Measurements from ENCODE around the gene FTL. TPM values are rescaled to one million over a fixed set of nuclear protein-coding genes. Genes with fewer than 3 reads are reported as not detected.
A peak's percentile ranks its signal among the peaks of the same experiment; 100 is the strongest.

The FTL gene
- total RNA-seq, 1 experiment from 2014 or later = 1,245 TPM

DNA sequence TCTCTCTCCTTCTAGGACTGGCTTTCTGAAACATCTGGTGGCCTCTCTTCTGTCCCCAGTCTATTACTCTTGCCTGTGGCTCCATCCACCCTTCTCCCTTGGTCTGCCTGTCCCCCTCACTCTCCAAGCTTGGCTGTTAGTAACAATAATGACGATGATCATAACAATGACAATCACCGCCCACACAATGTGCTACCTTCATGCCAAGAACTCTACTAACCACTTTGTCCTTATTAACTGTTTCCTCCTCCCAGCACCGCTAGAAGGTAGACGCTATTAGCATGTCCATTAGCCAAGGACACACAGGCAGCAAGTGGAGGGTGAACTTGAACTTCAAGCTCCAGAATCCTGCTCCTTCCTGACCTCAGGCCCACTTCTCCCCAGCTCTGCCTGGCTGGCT lies 25.3 kb downstream of the FTL start:
- H3K4me1 Mint-ChIP-seq = peaks cover 30 to 35% of the 10 kb centered on the region in 2 experiments
- H3K23ac ChIP-seq (ENCODE audit: insufficient read length, low read depth, low read length) = no peak overlapping the region
- no peak overlapping the region for H2AK5ac ChIP-seq (ENCODE audit: insufficient read length, low read length)
- no peak overlapping the region for H3K18ac ChIP-seq (ENCODE audit: insufficient read length, low read depth, low read length)
- no peak overlapping the region for H2BK5ac ChIP-seq (ENCODE audit: insufficient read length, low read length)
- H3K27me3 ChIP-seq (ENCODE audit: insufficient read depth, low read length) = no peaks in the 10 kb centered on the region
- H4K8ac ChIP-seq (replicated peaks; ENCODE audit: insufficient read length, low read depth, low read length) = no peak overlapping the region
- H3K14ac ChIP-seq (ENCODE audit: insufficient read depth, low read length) = no peak overlapping the region; the same call in 1 of the 2 replicates
- TF ChIP-seq, protein P1, sequence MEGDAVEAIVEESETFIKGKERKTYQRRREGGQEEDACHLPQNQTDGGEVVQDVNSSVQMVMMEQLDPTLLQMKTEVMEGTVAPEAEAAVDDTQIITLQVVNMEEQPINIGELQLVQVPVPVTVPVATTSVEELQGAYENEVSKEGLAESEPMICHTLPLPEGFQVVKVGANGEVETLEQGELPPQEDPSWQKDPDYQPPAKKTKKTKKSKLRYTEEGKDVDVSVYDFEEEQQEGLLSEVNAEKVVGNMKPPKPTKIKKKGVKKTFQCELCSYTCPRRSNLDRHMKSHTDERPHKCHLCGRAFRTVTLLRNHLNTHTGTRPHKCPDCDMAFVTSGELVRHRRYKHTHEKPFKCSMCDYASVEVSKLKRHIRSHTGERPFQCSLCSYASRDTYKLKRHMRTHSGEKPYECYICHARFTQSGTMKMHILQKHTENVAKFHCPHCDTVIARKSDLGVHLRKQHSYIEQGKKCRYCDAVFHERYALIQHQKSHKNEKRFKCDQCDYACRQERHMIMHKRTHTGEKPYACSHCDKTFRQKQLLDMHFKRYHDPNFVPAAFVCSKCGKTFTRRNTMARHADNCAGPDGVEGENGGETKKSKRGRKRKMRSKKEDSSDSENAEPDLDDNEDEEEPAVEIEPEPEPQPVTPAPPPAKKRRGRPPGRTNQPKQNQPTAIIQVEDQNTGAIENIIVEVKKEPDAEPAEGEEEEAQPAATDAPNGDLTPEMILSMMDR (conservative IDR thresholded peaks at IDR 0.05) = no peak
- no peak overlapping the region for H2BK20ac ChIP-seq (ENCODE audit: low read depth, low read length, poor library complexity, severe bottlenecking)
- H3K23me2 ChIP-seq (ENCODE audit: insufficient read length, low read depth, low read length, poor library complexity, severe bottlenecking) = peaks cover 8% of the 10 kb centered on the region
- H4K5ac ChIP-seq (ENCODE audit: insufficient read length, low read depth, low read length) = no peak overlapping the region
- H3K4me2 ChIP-seq (ENCODE audit: insufficient read depth, insufficient read length, low read length) = no peak overlapping the region
- no peak overlapping the region for H3K4ac ChIP-seq (ENCODE audit: low read depth, low read length)
- no peaks in the 10 kb centered on the region; the same call in 1 of the 2 replicates for H3K4me1 ChIP-seq (ENCODE audit: insufficient read depth, low read length)
- peak overlapping the region in 2 of 3 experiments; percentile 4 to 32; a peak in 2 of 7 replicates for H3K27ac Mint-ChIP-seq
- peak overlapping the region; percentile 16 to 24; a peak in 3 of 5 replicates for H3K4me3 Mint-ChIP-seq
- H2BK12ac ChIP-seq (ENCODE audit: insufficient read length, low read depth, low read length) = no peak overlapping the region
- no peak overlapping the region for H3K56ac ChIP-seq (ENCODE audit: insufficient read length, low read depth, low read length)
- H3K9ac ChIP-seq (ENCODE audit: extremely low read depth, insufficient read length, low read length) = no peak overlapping the region
- H3K27ac ChIP-seq (ENCODE audit: insufficient read length, low read depth, low read length) = no peak overlapping the region
- H3K27me3 Mint-ChIP-seq (ENCODE audit: low read depth) = no peaks in the 10 kb centered on the region
- H4K91ac ChIP-seq (ENCODE audit: insufficient read length, low read depth, low read length) = no peak overlapping the region
- no peak overlapping the region for H3T11ph ChIP-seq (ENCODE audit: low read length)
- H3K79me2 ChIP-seq (ENCODE audit: insufficient read depth, low read length) = peaks cover 9% of the 10 kb centered on the region; the same call in 1 of the 2 replicates
- no peaks in the 10 kb centered on the region for H3K9me3 ChIP-seq (ENCODE audit: control insufficient read depth, low read depth, low read length)
- peaks cover 18 to 49% (median 46%) of the 10 kb centered on the region in 3 experiments for H3K36me3 Mint-ChIP-seq (ENCODE audit: insufficient read depth in 1 of 3, low read depth in 3 of 3)
- H2AFZ ChIP-seq (ENCODE audit: low read length) = no peak overlapping the region
- no peak overlapping the region for H2BK120ac ChIP-seq (ENCODE audit: low read depth, low read length, poor library complexity, severe bottlenecking)
- no peaks in the 10 kb centered on the region for H3K9me3 Mint-ChIP-seq
- no peak overlapping the region for H2BK15ac ChIP-seq (ENCODE audit: low read depth, low read length)
- no CpG with 5 or more reads among the region's 4 CpGs for WGBS (ENCODE audit: extremely low coverage, insufficient read length, low lambda C conversion rate)
- no peaks in the 10 kb centered on the region for H3K79me1 ChIP-seq (ENCODE audit: insufficient read depth, low read depth, low read length, poor library complexity, severe bottlenecking)
- H4K20me1 ChIP-seq (ENCODE audit: control insufficient read depth, insufficient read depth, insufficient read length) = no peaks in the 10 kb centered on the region
- no peak for DNase-seq

Measured in H9 (cell line).